ENCODE data around the gene RAPGEF2. TPM values are rescaled to one million over a fixed set of nuclear protein-coding genes. Genes with fewer than 3 reads are reported as not detected.

Gene RAPGEF2
- total RNA-seq, 1 donor from 2014 or later: 31.0 TPM

GRCh38 chr4:159142681-159143384, 40.0 kb downstream of the RAPGEF2 start:
- Mint-ChIP-seq H3K27ac (ENCODE audit: unreplicated experiment) (no peak overlapping the region), H3K9me3 (ENCODE audit: low read depth) (no peaks in the 10 kb centered on the region), H3K27me3 (ENCODE audit: low read depth) (no peaks in the 10 kb centered on the region), H3K36me3 (ENCODE audit: low read depth) (no peaks in the 10 kb centered on the region), H3K4me1 (ENCODE audit: low read depth) (peaks cover 42% of the 10 kb centered on the region), H3K4me3 (ENCODE audit: unreplicated experiment) (no peak overlapping the region)
- no peak for DNase-seq (ENCODE audit: low spot score)
- TF ChIP-seq CTCF (IDR thresholded peaks at IDR 0.05): no peak

- no peak for DNase-seq (ENCODE audit: low spot score)
- H3K4me1 Mint-ChIP-seq (ENCODE audit: low read depth): peaks cover 42% of the 10 kb centered on the region
- H3K9me3 Mint-ChIP-seq (ENCODE audit: low read depth): no peaks in the 10 kb centered on the region
- H3K36me3 Mint-ChIP-seq (ENCODE audit: low read depth): no peaks in the 10 kb centered on the region
- H3K4me3 Mint-ChIP-seq (ENCODE audit: unreplicated experiment): no peak overlapping the region
- H3K27ac Mint-ChIP-seq (ENCODE audit: unreplicated experiment): no peak overlapping the region
- TF ChIP-seq CTCF (IDR thresholded peaks at IDR 0.05): no peak
- H3K27me3 Mint-ChIP-seq (ENCODE audit: low read depth): no peaks in the 10 kb centered on the region
These were observed 40.8 kb downstream of the RAPGEF2 start for GRCh38 chr4:159143687-159144086.

DNA sequence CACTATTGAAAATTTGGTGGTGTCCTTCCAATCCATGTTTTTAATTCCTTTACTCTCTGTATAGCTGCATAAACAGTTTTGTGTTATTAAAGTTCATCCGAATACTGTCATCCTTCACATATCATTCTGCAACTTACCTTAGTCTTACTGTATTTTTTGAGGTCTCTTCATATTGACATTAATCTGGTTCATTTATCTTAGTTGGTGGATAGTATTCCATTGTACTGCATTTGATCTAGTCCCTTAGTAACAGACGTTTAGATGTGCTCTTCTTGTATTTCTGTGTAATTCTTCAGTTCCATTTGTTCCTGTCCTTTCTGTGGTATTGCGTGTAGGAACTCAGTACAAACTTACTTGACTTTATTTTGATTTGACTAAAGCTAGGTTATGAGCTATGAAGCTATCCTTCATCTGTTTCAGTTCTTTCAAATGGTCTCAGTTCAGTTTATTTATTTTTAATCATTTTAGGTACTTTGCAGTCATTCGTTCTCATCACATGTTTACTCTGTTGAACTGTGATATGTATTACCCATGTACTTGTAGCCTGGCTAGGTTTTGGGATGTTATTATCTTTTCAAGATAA, 41.3 kb downstream of the RAPGEF2 start:
- no peak for TF ChIP-seq CTCF (IDR thresholded peaks at IDR 0.05)
- DNase-seq (ENCODE audit: low spot score): no peak
- Mint-ChIP-seq H3K4me1 (ENCODE audit: low read depth) (peaks cover 42% of the 10 kb centered on the region), H3K36me3 (ENCODE audit: low read depth) (no peaks in the 10 kb centered on the region), H3K27me3 (ENCODE audit: low read depth) (no peaks in the 10 kb centered on the region), H3K4me3 (ENCODE audit: unreplicated experiment) (no peak overlapping the region), H3K9me3 (ENCODE audit: low read depth) (no peaks in the 10 kb centered on the region), H3K27ac (ENCODE audit: unreplicated experiment) (no peak overlapping the region)

DNA sequence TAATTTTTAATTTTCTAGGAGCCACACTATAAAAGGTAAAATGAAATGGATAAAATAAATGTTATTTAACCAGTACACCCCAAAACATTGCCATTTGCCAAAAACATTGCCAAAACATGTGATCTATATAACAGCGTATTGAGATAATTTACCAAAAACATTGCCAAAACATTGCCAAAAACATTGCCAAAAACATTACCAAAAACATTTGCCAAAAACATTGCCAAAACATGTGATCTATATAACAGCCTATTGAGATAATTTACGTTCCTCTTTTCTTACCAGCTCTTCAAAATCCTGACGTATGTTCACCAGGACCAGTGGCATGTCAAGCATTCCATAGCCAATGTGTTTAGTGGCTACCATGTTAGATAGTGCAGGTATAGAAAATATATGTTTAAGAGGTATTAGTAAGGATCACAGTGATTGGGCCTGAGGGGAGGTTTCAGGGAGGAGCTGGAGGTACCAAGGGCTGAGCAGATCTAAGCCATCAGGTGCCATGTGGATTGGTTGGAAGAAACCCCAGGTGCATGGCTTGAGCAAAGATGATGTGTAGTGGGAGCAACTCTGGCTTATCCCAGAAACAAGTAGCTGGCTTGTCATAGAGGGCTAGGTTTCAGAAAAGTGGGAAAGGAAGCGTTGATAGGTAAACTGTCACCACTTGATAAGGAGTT, 42.6 kb downstream of the RAPGEF2 start:
- Mint-ChIP-seq H3K4me1 (ENCODE audit: low read depth) (peaks cover 40% of the 10 kb centered on the region), H3K27me3 (ENCODE audit: low read depth) (no peaks in the 10 kb centered on the region), H3K9me3 (ENCODE audit: low read depth) (no peaks in the 10 kb centered on the region), H3K27ac (ENCODE audit: unreplicated experiment) (peak overlapping the region; percentile 29), H3K4me3 (ENCODE audit: unreplicated experiment) (no peak overlapping the region), H3K36me3 (ENCODE audit: low read depth) (no peaks in the 10 kb centered on the region)
- TF ChIP-seq CTCF (IDR thresholded peaks at IDR 0.05): no peak
- no peak for DNase-seq (ENCODE audit: low spot score)

DNA sequence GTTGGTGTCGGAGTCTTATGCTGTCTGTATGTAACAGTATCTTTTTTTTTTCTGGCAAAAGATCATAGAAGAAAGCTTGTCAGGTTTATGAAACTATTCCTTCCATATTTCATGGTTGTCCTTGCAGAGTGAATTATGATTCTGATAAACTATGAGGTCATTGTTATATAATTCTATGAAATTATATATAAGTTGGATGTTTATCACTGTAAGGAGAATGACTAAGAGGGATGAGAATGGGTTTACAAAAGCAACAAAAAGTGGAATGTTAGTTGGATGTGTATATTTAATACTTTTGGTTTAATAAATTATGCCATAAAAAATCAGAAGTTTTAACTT, 43.1 kb downstream of the RAPGEF2 start:
- H3K4me3 Mint-ChIP-seq (ENCODE audit: unreplicated experiment): no peak overlapping the region
- no peaks in the 10 kb centered on the region for H3K9me3 Mint-ChIP-seq (ENCODE audit: low read depth)
- no peak for DNase-seq (ENCODE audit: low spot score)
- no peaks in the 10 kb centered on the region for H3K36me3 Mint-ChIP-seq (ENCODE audit: low read depth)
- peaks cover 39% of the 10 kb centered on the region for H3K4me1 Mint-ChIP-seq (ENCODE audit: low read depth)
- no peaks in the 10 kb centered on the region for H3K27me3 Mint-ChIP-seq (ENCODE audit: low read depth)
- TF ChIP-seq CTCF (IDR thresholded peaks at IDR 0.05): no peak
- peak overlapping the region; percentile 29 for H3K27ac Mint-ChIP-seq (ENCODE audit: unreplicated experiment)
